Uterus (tissue), 2 donors: ENCODE data around the gene SH2D7.

ENCODE experiments used
- POLR2A ChIP-seq, 2 donors: fragments of 450-650 bp; IDR thresholded peaks; one replicate each; pipeline ENCODE4 v1.6.1; 2016; ENCODE audit warnings: antibody characterized with exemption in 2 of 2, mild to moderate bottlenecking in 1 of 2, moderate library complexity in 1 of 2
- TF ChIP-seq, protein P1 (sequence below), 4 experiments: fragments of 200-600 bp in 2 of 4; fragments of 450-650 bp in 2 of 4; sonication (generic) in 2 of 4; IDR thresholded peaks; one replicate each; pipeline ENCODE4 v1.5.1; 2016 to 2019; ENCODE audit warnings: antibody characterized with exemption in 4 of 4, mild to moderate bottlenecking in 2 of 4, moderate library complexity in 1 of 4

DNA sequence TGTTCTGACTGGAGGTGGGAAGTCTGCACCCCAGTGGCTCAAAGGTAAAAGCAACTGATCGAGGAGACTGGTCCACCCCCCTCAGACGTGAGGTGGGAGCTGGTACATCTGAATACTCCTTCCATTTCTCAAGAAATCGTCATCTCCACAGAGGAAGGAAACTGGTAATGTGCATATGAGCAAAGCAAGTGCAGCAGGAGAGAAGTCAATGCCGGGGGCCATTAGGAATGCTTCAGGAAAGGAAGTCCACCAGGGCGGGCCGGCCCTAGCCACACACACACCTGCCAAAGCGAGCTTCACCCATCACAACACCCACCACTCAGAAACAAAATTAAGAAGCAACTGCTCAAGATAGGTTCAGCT is 23.3 kb upstream of the SH2D7 start:
- TF ChIP-seq, protein P1, sequence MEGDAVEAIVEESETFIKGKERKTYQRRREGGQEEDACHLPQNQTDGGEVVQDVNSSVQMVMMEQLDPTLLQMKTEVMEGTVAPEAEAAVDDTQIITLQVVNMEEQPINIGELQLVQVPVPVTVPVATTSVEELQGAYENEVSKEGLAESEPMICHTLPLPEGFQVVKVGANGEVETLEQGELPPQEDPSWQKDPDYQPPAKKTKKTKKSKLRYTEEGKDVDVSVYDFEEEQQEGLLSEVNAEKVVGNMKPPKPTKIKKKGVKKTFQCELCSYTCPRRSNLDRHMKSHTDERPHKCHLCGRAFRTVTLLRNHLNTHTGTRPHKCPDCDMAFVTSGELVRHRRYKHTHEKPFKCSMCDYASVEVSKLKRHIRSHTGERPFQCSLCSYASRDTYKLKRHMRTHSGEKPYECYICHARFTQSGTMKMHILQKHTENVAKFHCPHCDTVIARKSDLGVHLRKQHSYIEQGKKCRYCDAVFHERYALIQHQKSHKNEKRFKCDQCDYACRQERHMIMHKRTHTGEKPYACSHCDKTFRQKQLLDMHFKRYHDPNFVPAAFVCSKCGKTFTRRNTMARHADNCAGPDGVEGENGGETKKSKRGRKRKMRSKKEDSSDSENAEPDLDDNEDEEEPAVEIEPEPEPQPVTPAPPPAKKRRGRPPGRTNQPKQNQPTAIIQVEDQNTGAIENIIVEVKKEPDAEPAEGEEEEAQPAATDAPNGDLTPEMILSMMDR (IDR thresholded peaks at IDR 0.05): no peak
- no peak for TF ChIP-seq POLR2A (IDR thresholded peaks at IDR 0.05)
